PC-9 (cell line): ENCODE results near the gene COL4A2. TPM values are rescaled to one million over a fixed set of nuclear protein-coding genes. Genes with fewer than 3 reads are reported as not detected.

Source experiments
- BruUV-seq: library from RNA; stranded (reverse); fragments of 400-500 nt; replicated peaks from 2 replicates; lab custom pipeline; 2021; lab: Mats Ljungman, UMichigan
- CTCF ChIA-PET: fragments of 300-600 bp; sonication (Branson Sonifier 250); formaldehyde crosslinking; loops from one replicate; lab custom pipeline; 2022; ENCODE audit warnings: antibody characterized with exemption; lab: Charles Lee
- POLR2A ChIA-PET: fragments of 300-600 bp; sonication (Branson Sonifier 250); formaldehyde crosslinking; loops from one replicate; lab custom pipeline; 2022; ENCODE audit warnings: antibody characterized with exemption; ENCODE audit not compliant: unreplicated experiment; lab: Charles Lee
- DNase-seq, 2 experiments: peaks; one replicate each; pipeline versions ENCODE4 v3.0.0 to v3.0.0-alpha.2; 2015 to 2022; ENCODE audit warnings: mixed read lengths in 1 of 2
- H2AFZ ChIP-seq: fragments of 200-600 bp; sonication (generic); 2 replicates; pipeline ENCODE4 v1.8.1; 2017; ENCODE audit warnings: antibody characterized with exemption
- H3F3A ChIP-seq: fragments of 200-600 bp; sonication (generic); 2 replicates; pipeline ENCODE4 v1.8.1; 2017; ENCODE audit warnings: antibody characterized with exemption, mild to moderate bottlenecking, low read depth; ENCODE audit not compliant: insufficient read depth
- H3K27ac ChIP-seq: fragments of 200-600 bp; sonication (generic); 2 replicates; pipeline ENCODE4 v1.6.1; 2016; ENCODE audit warnings: mixed run types
- H3K27me3 ChIP-seq: fragments of 200-600 bp; sonication (generic); 2 replicates; pipeline ENCODE4 v1.6.1; 2016; ENCODE audit warnings: low read depth, mixed run types; ENCODE audit not compliant: insufficient read depth
- H3K36me3 ChIP-seq: fragments of 200-600 bp; sonication (generic); 2 replicates; pipeline ENCODE4 v1.6.1; 2016; ENCODE audit warnings: low read depth, mixed run types
- H3K4me1 ChIP-seq: fragments of 200-600 bp; sonication (generic); replicated peaks from 2 replicates; pipeline ENCODE4 v1.6.1; 2016; ENCODE audit warnings: mixed run types; ENCODE audit not compliant: insufficient read depth
- H3K4me2 ChIP-seq: fragments of 200-600 bp; sonication (generic); 2 replicates; pipeline ENCODE4 v1.6.1; 2017; ENCODE audit warnings: mixed run types
- H3K4me3 ChIP-seq: fragments of 200-600 bp; sonication (generic); 2 replicates; pipeline ENCODE4 v1.6.1; 2016; ENCODE audit warnings: mixed run types
- H3K79me2 ChIP-seq: fragments of 200-600 bp; sonication (generic); 2 replicates; pipeline ENCODE4 v1.6.1; 2017; ENCODE audit warnings: low read depth, mixed run types
- H3K9me2 ChIP-seq: fragments of 200-600 bp; sonication (generic); 2 replicates; pipeline ENCODE4 v1.8.1; 2017; ENCODE audit warnings: mild to moderate bottlenecking; ENCODE audit not compliant: insufficient read depth
- H3K9me3 ChIP-seq: fragments of 200-600 bp; sonication (generic); 2 replicates; pipeline ENCODE4 v1.8.1; 2016; ENCODE audit warnings: low read depth; ENCODE audit not compliant: insufficient read depth
- H4K20me1 ChIP-seq: fragments of 200-600 bp; sonication (generic); 2 replicates; pipeline ENCODE4 v1.8.1; 2017; ENCODE audit not compliant: insufficient read depth
- CTCF ChIP-seq: fragments of 200-600 bp; sonication (generic); conservative IDR thresholded peaks from 2 replicates; pipeline ENCODE4 v1.6.1; 2017; ENCODE audit warnings: mixed run types, antibody characterized with exemption, mild to moderate bottlenecking, moderate library complexity
- EZH2 ChIP-seq: fragments of 200-600 bp; sonication (generic); IDR thresholded peaks from 2 replicates; pipeline ENCODE4 v1.8.0; 2017; ENCODE audit warnings: antibody characterized with exemption, low read depth
- intact Hi-C: fragments of 100-400 bp; cut with micrococcal nuclease; formaldehyde crosslinking; loops from one replicate; pipeline ENCODE4 v1.10.0; 2022; ENCODE audit not compliant: unreplicated experiment
- total RNA-seq: library from RNA; stranded (reverse); gene quantifications from 2 replicates; pipeline ENCODE4 v1.2.3, GENCODE V29; 2021

COL4A2 gene
- total RNA-seq, 1 experiment from 2014 or later: 1.2 TPM

- Histone ChIP-seq H3K36me3 (no peaks in the 10 kb centered on the region), H3F3A (no peaks in the 10 kb centered on the region), H3K4me3 (no peak overlapping the region), H3K27me3 (no peaks in the 10 kb centered on the region), H3K4me2 (no peak overlapping the region), H2AFZ (no peak overlapping the region), H4K20me1 (no peaks in the 10 kb centered on the region), H3K4me1 (no peaks in the 10 kb centered on the region), H3K27ac (no peak overlapping the region), H3K9me2 (no peaks in the 10 kb centered on the region), H3K79me2 (no peaks in the 10 kb centered on the region), H3K9me3 (no peaks in the 10 kb centered on the region)
- ChIA-PET POLR2A (no interaction called here), CTCF (no interaction called here)
- no TSS peak for BruUV-seq
- DNase-seq: no peak
- intact Hi-C loops: no loop called here
- TF ChIP-seq CTCF: no peak
- TF ChIP-seq EZH2: no peak
These were observed 38.4 kb upstream of the COL4A2 start for GRCh38 chr13:110268576-110269185.

- H2AFZ ChIP-seq: no peak overlapping the region
- no peaks in the 10 kb centered on the region for H3K4me1 ChIP-seq
- no peak overlapping the region for H3K4me3 ChIP-seq
- no peaks in the 10 kb centered on the region for H4K20me1 ChIP-seq
- H3K27me3 ChIP-seq: no peaks in the 10 kb centered on the region
- BruUV-seq: no TSS peak
- no peaks in the 10 kb centered on the region for H3K9me2 ChIP-seq
- intact Hi-C loops: no loop called here
- H3K4me2 ChIP-seq: no peak overlapping the region
- DNase-seq: no peak
- POLR2A ChIA-PET: no interaction called here
- H3K9me3 ChIP-seq: no peaks in the 10 kb centered on the region
- no peaks in the 10 kb centered on the region for H3K79me2 ChIP-seq
- no peak overlapping the region for H3K27ac ChIP-seq
- CTCF ChIA-PET: no interaction called here
- H3F3A ChIP-seq: no peaks in the 10 kb centered on the region
- no peak for TF ChIP-seq EZH2
- no peak for TF ChIP-seq CTCF
- no peaks in the 10 kb centered on the region for H3K36me3 ChIP-seq
These were observed 37.4 kb upstream of the COL4A2 start for GRCh38 chr13:110269509-110270185.

- TF ChIP-seq CTCF: no peak
- no peak for TF ChIP-seq EZH2
- Histone ChIP-seq H2AFZ (no peak overlapping the region), H3K4me3 (no peak overlapping the region), H3K36me3 (no peaks in the 10 kb centered on the region), H3F3A (no peaks in the 10 kb centered on the region), H3K4me2 (no peak overlapping the region), H3K79me2 (no peaks in the 10 kb centered on the region), H3K9me2 (no peaks in the 10 kb centered on the region), H3K27me3 (no peaks in the 10 kb centered on the region), H3K27ac (no peak overlapping the region), H3K4me1 (no peaks in the 10 kb centered on the region), H3K9me3 (no peaks in the 10 kb centered on the region), H4K20me1 (no peaks in the 10 kb centered on the region)
- CTCF ChIA-PET: no interaction called here
- BruUV-seq: no TSS peak
- POLR2A ChIA-PET: interaction anchor here (0.7 kb wide), 1 partner anchor 128 kb away, joined by 5 read pairs; no protein-coding TSS in a partner anchor
- intact Hi-C loops: no loop called here
- DNase-seq: no peak
These were observed 36.6 kb upstream of the COL4A2 start for GRCh38 chr13:110270507-110270906.
